Activated naive CD4-positive, alpha-beta T cell treated with anti-CD3 and anti-CD28 coated beads, Interleukin-2, amount 10 ng/mL, durations not matched to agents 7 days and 5 days (primary cell): ENCODE results near the gene DPM1.
"Not testable (repeated sequence)": the region's sequence is repeated elsewhere in the genome, so short reads cannot be mapped to it uniquely, and the experiment has no call there.

Experiments
- CTCF ChIA-PET: fragments of 350-600 bp; sonication (Branson Sonifier 250); formaldehyde crosslinking; loops from one replicate; lab custom pipeline; 2021; ENCODE audit warnings: antibody characterized with exemption; lab: Charles Lee
- DNase-seq: peaks from one replicate; pipeline ENCODE4 v3.0.0-alpha.2; 2020
- H3K27ac Mint-ChIP-seq: one replicate; pipeline ENCODE4 v1.8.0; 2021; ENCODE audit warnings: mild to moderate bottlenecking, moderate library complexity, mixed read lengths
- H3K27me3 Mint-ChIP-seq: one replicate; pipeline ENCODE4 v1.8.0; 2021; ENCODE audit warnings: mild to moderate bottlenecking, mixed read lengths
- H3K36me3 Mint-ChIP-seq: one replicate; pipeline ENCODE4 v1.8.0; 2021; ENCODE audit warnings: mixed read lengths
- H3K4me1 Mint-ChIP-seq: one replicate; pipeline ENCODE4 v1.8.0; 2021; ENCODE audit warnings: mixed read lengths
- H3K4me3 Mint-ChIP-seq: one replicate; pipeline ENCODE4 v1.8.0; 2021; ENCODE audit warnings: mild to moderate bottlenecking, moderate library complexity, mixed read lengths
- H3K9me3 Mint-ChIP-seq: one replicate; pipeline ENCODE4 v1.8.0; 2021; ENCODE audit warnings: mixed read lengths

The DPM1 gene

DNA sequence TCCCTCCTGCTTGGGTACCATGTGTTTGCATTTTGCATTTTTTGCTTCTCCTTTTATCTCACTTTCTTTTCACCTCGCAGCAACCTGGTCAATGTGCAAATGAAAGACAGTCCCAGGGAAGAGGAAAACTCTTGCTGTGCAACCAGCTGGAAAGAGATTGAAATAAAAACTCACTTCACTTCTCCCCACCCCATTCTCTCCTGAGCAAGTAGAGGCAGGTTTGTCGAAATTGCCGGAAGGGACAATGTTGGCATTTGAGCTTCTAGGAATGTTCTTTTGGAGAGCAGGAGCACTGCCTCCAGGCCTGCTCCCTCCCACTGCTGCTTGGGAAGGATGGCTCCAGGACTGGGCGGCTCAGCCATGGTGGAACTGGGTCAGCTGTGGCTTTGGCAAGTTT, 34.0 kb upstream of the DPM1 start:
- no peak overlapping the region for H3K27ac Mint-ChIP-seq
- H3K9me3 Mint-ChIP-seq: no peaks in the 10 kb centered on the region
- H3K36me3 Mint-ChIP-seq: no peaks in the 10 kb centered on the region
- H3K4me1 Mint-ChIP-seq: no peaks in the 10 kb centered on the region
- no peak overlapping the region for H3K4me3 Mint-ChIP-seq
- peaks cover 42% of the 10 kb centered on the region for H3K27me3 Mint-ChIP-seq
- CTCF ChIA-PET: interaction anchor here (0.7 to 11.1 kb wide), 16 partner anchors 10 to 648 kb away, joined by 3 to 151 read pairs (median 3); no protein-coding TSS in a partner anchor
- no peak for DNase-seq

DNA sequence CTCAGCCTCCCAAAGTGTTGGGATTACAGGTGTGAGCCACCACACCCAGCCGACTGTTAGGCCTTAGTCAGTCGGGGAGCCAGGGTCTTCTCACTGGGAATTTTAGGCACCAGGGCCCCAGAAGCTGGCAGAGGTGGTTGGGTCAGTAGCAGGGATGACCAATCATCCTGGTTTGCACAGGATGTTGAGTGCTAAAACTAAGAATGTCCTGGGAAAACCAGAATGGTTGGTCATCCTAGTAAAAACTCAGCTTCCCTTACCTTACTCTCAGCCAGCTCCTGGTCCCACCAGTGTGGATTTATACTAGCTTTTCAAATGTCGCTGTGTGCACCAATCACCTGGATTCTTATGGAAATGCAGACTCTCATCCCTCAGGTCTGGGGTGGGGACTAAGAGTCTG, 32.7 kb upstream of the DPM1 start:
- Mint-ChIP-seq H3K36me3 (no peaks in the 10 kb centered on the region), H3K27me3 (peaks cover 39% of the 10 kb centered on the region), H3K27ac (no peak overlapping the region), H3K4me1 (no peaks in the 10 kb centered on the region), H3K9me3 (no peaks in the 10 kb centered on the region), H3K4me3 (no peak overlapping the region)
- CTCF ChIA-PET: interaction anchor here (0.7 to 11.1 kb wide), 7 partner anchors 9 to 984 kb away, joined by 3 to 151 read pairs (median 7); partner anchors contain the start of gene BCAS4
- DNase-seq: no peak

DNA sequence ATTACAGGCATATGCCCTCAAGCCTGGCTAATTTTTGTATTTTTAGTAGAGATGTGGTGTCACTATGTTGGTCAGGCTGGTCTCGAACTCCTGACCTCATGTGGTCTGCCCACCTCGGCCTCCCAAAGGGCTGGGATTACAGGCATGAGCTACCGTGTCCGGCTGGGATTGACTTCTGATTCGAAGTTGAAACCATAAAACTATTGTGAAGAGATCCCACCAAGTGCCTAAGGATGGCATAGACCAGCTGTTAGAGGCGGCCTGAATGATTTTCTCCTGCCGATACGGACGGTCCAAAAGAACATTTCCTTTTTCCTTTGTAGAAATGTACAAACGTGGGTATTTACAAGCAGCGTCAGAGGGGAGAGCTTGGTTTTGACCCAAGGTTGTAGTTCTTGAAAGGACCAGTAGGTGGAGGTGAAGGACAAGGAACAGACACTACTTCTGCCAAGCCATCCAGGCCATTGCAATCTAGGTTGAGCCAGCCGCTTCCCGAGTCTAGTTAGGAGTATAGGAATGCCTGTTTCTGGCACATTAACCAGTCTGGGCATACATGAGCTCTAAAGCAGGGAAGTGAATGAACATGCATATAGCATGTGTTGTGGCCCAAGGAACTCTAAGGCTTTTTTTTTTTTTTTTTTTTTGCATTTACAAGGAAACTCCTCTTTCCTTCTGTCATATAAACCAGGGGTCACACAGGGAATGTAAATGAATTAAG, 29.3 kb upstream of the DPM1 start:
- Mint-ChIP-seq H3K27me3 (peaks cover 49% of the 10 kb centered on the region), H3K4me3 (no peak overlapping the region), H3K27ac (no peak overlapping the region), H3K36me3 (no peaks in the 10 kb centered on the region), H3K9me3 (no peaks in the 10 kb centered on the region), H3K4me1 (no peaks in the 10 kb centered on the region)
- CTCF ChIA-PET: interaction anchor here (0.6 to 11.1 kb wide), 31 partner anchors 9 to 713 kb away, joined by 3 to 151 read pairs (median 4); partner anchors contain the start of gene BCAS4
- DNase-seq: peak; percentile 71

DNA sequence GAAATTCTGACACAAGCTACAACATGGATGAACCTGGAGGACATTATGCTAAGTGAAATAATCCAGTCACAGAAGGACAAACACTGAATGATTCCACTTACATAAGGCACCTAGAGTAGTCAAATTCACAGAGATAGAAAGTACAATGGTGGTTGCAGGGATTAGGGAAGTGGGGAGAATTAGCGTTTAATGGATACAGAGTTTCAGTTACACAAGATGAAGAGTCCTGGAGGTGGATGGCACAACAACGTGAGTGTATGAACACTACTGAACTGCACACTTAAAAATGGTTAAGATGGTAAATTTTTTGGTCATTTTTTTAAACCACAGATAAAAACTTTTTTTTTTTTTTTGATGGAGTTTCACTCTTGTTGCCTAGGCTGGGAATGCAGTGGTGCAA, 25.0 kb upstream of the DPM1 start:
- Mint-ChIP-seq H3K27me3 (peaks cover 69% of the 10 kb centered on the region), H3K4me1 (peaks cover 2% of the 10 kb centered on the region), H3K9me3 (no peaks in the 10 kb centered on the region), H3K27ac (no peak overlapping the region), H3K4me3 (no peak overlapping the region), H3K36me3 (no peaks in the 10 kb centered on the region)
- CTCF ChIA-PET: interaction anchor here (0.7 to 11.1 kb wide), 5 partner anchors 8 to 324 kb away, joined by 3 to 151 read pairs (median 5); no protein-coding TSS in a partner anchor
- DNase-seq: no peak

DNA sequence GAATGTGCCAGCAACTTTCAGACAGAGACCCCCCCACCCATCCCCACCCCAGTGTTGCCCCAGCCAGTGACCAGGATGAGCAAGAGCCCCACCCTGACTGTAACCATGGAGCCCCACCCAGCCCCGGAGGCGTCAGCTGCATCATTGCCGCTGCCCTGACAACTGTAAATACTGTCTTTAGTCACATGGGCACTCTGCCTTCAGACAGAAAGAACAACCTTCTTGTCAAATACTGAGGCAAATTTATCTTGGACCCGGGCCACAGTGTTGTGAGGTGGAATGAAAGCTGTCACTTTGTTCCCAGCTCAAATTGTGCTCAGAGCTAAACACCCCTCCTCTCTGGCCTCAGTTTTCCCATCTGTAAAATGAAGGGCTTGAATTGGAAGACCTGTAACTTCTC, 24.0 kb upstream of the DPM1 start:
- H3K4me1 Mint-ChIP-seq: peaks cover 2% of the 10 kb centered on the region
- H3K27ac Mint-ChIP-seq: no peak overlapping the region
- no peaks in the 10 kb centered on the region for H3K9me3 Mint-ChIP-seq
- peaks cover 64% of the 10 kb centered on the region for H3K27me3 Mint-ChIP-seq
- H3K36me3 Mint-ChIP-seq: no peaks in the 10 kb centered on the region
- no peak for DNase-seq
- H3K4me3 Mint-ChIP-seq: no peak overlapping the region
- CTCF ChIA-PET: interaction anchor here (0.8 to 5.6 kb wide), 14 partner anchors 9 to 336 kb away, joined by 3 to 41 read pairs (median 4); partner anchors contain the start of genes ADNP and BCAS4

DNA sequence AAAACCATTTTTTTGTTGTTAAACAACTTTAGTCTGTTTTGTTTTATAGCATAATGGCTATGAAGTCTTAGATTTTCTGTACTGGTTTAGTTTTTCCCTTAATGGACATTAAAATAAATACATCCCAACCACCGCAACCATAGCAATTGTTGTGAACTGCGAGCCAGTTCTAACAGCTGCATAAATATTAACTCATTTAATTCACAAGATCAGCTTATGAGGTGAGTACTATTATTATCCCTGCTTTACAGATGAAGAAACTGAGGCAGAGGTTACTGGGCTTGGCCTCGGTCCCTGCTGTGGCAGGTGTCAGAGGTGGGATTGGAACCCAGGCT, 23.3 kb upstream of the DPM1 start:
- CTCF ChIA-PET: interaction anchor here (0.8 to 5.6 kb wide), 24 partner anchors 10 to 476 kb away, joined by 3 to 41 read pairs (median 3); partner anchors contain the start of genes ADNP and BCAS4
- Mint-ChIP-seq H3K9me3 (no peaks in the 10 kb centered on the region), H3K36me3 (no peaks in the 10 kb centered on the region), H3K27ac (no peak overlapping the region), H3K4me3 (no peak overlapping the region), H3K27me3 (peaks cover 62% of the 10 kb centered on the region), H3K4me1 (peaks cover 2% of the 10 kb centered on the region)
- DNase-seq: no peak

DNA sequence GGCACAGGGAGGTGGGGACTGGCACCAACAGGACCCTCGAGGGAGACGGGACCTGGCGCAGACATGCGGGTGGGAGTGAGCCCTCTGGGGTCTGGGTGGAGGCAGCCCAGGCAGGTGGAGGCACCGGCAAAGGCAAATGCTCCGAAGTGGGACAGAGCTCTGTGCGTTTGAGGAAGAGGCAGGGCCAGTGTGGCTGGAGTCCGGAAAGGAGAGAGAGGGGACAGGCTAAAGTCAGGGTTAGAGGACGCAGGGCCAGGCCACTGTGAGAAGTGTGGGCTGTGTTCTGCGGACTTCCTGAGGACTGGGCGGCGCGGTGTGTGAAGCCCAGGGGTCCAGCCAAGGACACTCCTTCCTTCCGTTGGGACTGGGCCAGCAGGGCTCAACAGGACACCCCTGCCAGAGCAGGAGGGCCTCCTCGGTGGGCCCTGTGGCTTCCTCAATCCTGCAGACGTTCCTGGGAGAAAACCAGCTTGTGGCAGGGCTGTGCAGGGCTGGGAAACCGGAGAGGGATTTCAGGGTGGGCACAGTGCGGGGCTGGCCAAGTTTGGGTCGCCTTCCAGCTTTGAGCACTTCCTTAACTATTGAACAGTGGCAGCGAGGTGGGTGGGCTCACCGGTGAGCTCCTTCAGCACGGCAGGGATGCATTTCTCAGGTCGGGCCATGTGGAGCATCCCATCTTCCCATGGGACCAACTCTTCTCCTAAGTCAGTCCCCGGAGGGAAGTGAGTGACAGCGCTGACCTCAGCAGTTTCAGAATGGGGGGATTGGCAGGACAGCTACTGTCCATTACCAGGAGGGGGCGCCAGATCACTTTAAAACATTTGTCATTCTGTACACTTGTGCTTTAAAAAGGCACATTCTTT, 22.8 kb upstream of the DPM1 start:
- Mint-ChIP-seq H3K9me3 (no peaks in the 10 kb centered on the region), H3K27me3 (peaks cover 60% of the 10 kb centered on the region), H3K36me3 (no peaks in the 10 kb centered on the region), H3K27ac (no peak overlapping the region), H3K4me3 (no peak overlapping the region), H3K4me1 (peaks cover 2% of the 10 kb centered on the region)
- peak; percentile 76 for DNase-seq
- CTCF ChIA-PET: interaction anchor here (0.6 to 5.6 kb wide), 25 partner anchors 9 to 477 kb away, joined by 3 to 41 read pairs (median 3); partner anchors contain the start of gene BCAS4

DNA sequence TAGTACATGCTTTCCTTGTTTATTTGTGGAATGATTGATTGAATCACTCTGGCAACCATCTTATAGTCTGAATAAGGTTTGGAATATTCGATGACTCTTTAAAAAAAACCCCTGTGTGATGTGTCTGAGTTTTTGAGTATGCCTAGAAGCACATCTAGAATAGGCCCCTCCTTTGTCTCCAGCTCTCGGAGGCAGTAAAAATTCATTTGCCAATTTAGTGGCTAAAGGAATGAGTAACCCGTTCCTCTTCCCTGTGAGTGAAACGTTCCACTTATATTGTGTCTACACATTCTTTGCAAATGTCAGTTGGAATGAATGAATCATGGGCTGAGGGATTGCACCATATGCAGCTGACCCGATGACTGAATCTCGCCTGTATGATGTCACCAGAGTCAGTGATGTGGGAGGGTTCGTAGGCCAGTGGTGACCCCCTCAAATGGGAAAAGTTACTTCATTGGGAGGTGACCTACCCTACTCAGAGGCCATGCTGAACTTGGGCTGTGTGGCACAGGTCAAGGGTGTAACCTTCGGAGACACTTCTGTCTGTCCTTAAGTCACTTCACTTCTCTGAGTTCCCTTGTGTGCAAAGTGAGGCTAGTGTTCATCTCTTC, 21.8 kb upstream of the DPM1 start:
- CTCF ChIA-PET: interaction anchor here (0.6 to 5.6 kb wide), 8 partner anchors 8 to 405 kb away, joined by 3 to 41 read pairs (median 11); partner anchors contain the start of gene BCAS4
- Mint-ChIP-seq H3K4me1 (peaks cover 2% of the 10 kb centered on the region), H3K4me3 (no peak overlapping the region), H3K27ac (no peak overlapping the region), H3K27me3 (peaks cover 57% of the 10 kb centered on the region), H3K36me3 (no peaks in the 10 kb centered on the region), H3K9me3 (no peaks in the 10 kb centered on the region)
- DNase-seq: no peak

DNA sequence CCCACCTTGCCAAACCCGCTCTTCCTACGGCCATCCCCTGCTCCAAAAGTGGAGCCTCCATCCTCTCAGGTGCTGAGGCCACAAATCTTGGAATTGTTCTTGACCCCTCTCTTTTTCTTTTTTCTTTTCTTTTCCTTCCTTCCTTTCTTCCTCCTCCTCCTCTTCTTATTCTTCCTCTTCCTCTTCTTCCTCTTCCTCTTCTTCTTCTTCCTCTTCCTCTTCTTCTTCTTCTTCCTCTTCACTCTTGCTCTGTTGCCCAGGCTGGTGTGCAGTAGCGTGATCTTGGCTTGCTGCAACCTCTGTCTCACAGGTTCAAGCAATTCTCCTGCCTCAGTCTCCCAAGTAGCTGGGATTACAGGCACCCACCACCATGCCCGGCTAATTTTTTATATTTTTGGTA, 20.2 kb upstream of the DPM1 start:
- H3K4me3 Mint-ChIP-seq, H3K27ac Mint-ChIP-seq, H3K36me3 Mint-ChIP-seq, H3K4me1 Mint-ChIP-seq, DNase-seq, H3K9me3 Mint-ChIP-seq: not testable (repeated sequence)
- peaks cover 45% of the 10 kb centered on the region for H3K27me3 Mint-ChIP-seq
- CTCF ChIA-PET: interaction anchor here (1.4 kb wide), 1 partner anchor 14 kb away, joined by 3 read pairs; no protein-coding TSS in a partner anchor

DNA sequence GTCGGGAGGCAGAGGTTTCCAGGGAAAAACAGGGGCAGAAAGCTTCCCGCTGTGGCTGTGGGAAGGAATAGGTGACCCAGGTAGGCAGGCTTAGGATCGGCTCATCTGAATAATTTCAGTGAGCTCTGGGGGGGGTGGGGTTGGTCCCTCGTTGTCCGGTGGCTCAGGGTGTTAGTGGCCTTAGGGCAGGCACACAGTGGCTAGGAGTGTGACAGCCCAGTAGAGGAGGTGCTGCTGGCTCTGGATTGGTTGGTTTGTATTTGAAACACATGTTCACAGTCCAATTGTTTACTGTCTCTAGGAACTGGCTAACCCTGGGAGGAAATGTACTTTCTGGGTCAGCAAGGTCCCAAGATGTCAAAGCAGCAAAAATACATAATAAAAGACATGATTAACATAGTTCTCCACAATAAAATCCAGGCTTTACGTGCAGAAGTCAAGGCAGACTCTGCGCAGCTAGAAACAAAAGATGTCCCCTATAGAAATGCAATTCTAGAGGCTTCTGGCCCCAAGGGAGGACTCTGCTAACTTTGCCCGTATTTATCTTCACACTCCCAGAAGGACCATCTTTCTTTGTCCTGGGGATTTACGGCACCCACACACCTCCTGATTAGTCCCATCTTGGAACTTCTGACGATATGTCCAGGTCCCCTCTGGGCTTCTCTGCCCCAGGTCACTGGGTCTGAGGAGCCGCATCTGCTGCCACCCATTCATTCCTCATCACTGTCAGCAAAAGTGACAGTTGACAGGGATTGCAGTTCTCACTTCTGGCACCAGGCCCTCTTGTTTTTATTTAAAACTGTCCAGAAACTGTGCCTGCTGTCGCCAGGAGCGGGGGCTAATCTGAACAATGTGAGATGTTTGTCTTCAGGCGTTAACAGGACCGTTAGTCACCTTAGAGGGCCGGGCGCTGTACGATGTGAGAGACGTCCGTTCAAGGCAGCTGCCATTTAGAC, 19.0 kb upstream of the DPM1 start:
- Mint-ChIP-seq H3K36me3 (no peaks in the 10 kb centered on the region), H3K27me3 (peaks cover 43% of the 10 kb centered on the region), H3K4me1 (peaks cover 2% of the 10 kb centered on the region), H3K4me3 (no peak overlapping the region), H3K27ac (no peak overlapping the region), H3K9me3 (no peaks in the 10 kb centered on the region)
- CTCF ChIA-PET: interaction anchor here (1.4 kb wide), 1 partner anchor 16 kb away, joined by 3 read pairs; no protein-coding TSS in a partner anchor
- no peak for DNase-seq

DNA sequence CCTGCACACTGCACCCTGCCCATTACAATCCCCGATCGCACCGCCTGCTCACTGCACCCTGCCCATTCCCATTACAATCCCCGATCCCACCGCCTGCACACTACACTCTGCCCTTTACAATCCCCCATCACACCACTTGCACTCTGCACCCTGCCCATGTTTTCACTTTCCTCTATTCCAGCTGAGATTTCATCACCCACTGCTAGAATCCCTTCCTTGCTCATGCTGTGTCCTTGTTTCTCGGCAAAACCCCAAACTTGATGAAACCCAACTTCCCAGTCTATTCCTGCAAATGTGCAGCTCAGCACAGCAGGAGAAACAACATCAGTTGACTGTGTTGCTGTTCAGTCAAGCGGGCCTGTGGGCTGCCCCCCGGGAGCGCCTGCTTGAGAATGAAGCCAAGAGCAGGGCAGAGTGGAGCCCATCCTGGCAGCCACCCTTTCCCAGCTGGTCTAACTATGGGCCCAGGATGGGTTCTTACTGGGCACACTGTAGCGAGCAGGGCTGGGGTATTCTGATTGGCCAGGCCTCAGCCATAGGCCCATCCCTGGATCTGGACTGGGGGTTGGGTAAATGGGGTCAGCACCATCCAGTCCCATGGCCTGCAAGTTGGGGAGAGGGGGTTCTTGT, 17.5 kb upstream of the DPM1 start:
- H3K27ac Mint-ChIP-seq: no peak overlapping the region
- no peaks in the 10 kb centered on the region for H3K4me1 Mint-ChIP-seq
- H3K4me3 Mint-ChIP-seq: no peak overlapping the region
- no peaks in the 10 kb centered on the region for H3K36me3 Mint-ChIP-seq
- CTCF ChIA-PET: no interaction called here
- peaks cover 32% of the 10 kb centered on the region for H3K27me3 Mint-ChIP-seq
- no peaks in the 10 kb centered on the region for H3K9me3 Mint-ChIP-seq
- no peak for DNase-seq

DNA sequence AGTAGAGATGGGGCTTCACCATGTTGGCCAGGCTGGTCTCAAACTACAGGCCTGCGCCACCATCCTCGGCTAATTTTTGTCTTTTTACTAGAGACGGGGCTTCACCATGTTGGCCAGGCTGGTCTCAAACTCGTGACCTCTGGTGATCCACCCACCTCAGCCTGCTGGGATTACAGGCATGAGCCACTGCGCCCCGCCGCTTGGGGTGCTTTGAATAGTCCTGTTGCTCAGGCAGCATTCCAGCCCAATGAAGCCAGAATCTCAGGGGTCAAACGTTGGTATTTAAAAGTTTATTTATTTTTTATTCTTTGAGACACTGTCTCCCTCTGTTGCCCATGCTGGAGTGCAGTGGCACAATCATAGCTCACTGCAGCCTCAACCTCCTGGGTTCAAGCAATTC, 11.6 kb upstream of the DPM1 start:
- no peak for DNase-seq
- H3K27ac Mint-ChIP-seq: no peak overlapping the region
- CTCF ChIA-PET: interaction anchor here (4.7 kb wide), 1 partner anchor 11 kb away, joined by 14 read pairs; no protein-coding TSS in a partner anchor
- H3K27me3 Mint-ChIP-seq: peaks cover 20% of the 10 kb centered on the region
- no peaks in the 10 kb centered on the region for H3K9me3 Mint-ChIP-seq
- no peaks in the 10 kb centered on the region for H3K4me1 Mint-ChIP-seq
- no peak overlapping the region for H3K4me3 Mint-ChIP-seq
- H3K36me3 Mint-ChIP-seq: no peaks in the 10 kb centered on the region
